NCI-H1092 treated with DMSO at 0.1 percent for 48 hours (cell line): ENCODE data around the gene RHBDD1.

Experiments used
- DNase-seq: peaks from one replicate; lab custom pipeline; 2025; lab: John Stamatoyannopoulos, UW

Gene RHBDD1

DNA sequence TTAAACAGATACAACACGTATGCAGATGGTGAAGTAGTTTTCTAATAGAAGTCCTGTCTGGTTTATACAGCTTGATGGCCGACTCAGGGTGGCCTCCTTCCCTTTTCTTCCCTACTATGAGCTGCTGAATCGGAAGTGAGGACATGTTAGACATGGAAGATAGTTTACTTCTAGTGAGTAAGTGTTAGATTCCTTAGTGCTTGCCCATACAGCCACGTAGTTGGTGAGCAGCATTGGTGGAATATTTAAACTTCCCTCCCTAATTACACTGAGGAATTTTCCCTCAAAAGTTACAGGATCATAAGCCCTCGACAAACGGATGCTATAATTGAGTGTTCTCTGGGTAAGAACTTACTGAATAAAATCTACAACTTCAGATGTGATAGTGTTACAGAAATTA, 52.1 kb downstream of the RHBDD1 start:
- no peak for DNase-seq

DNA sequence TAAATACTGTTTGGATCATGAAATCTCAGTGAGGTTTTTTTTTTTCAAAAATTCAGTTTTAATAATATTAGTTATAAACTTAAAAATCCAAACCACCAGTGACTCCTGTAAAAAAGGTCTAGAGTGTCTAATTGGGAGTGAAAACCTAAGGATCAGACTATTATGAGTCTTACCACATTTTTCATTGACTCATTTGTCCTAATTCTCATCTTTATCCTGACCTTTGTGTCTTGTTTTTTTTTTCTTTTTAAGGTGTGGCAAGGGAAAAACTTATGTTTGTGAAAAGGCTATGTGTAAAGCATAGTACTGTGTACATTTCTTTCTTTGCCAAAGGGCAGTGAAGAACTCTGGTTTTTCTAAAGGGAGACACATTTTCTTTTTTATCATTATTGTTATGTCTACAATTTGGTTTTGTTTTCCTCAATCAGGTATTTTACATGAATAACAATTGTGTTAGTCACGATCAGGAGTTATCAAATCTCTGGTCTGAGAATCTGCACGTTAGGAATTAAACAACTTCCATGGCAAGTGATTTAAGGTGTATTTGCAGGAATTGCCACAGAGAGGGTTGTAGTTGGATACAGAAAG, 52.6 kb downstream of the RHBDD1 start:
- no peak for DNase-seq

DNA sequence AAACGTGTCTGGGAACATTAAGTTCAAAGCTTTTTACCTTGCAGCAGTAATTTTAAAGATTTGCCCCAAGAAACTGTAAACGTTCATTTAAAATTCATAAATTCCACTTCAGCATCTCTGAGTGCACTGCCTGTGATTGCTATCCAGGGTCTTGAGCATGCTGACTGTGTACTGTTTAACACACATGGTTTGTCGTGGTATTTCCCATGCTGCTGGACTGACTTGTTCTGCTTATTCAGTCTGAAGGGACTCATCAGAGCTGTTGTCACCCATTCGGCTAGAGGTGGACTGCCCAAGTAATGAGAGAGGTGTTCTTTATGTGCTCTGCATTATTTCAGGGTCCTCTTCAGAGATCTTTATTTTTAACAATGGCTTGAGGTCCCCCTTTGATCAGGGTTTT, 53.1 kb downstream of the RHBDD1 start:
- DNase-seq: no peak

DNA sequence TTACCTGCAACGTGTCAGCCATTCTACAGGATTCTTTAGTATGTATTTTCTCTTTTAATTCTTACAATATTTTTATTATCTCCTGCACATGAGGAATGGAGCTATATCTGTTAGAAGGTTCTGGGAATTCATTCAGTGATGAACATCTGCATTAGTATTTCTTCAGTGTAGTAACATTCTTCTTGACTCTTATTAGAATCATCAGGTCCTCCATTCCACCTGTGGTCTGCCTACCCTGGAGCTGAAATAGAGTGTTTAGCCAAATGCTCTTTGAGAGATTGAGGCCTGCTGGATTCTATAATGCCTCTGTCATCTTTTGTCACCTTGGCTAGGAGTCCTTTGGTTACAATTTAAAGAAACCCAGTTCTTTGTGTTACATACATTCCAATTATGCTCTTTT, 54.4 kb downstream of the RHBDD1 start:
- no peak for DNase-seq

DNA sequence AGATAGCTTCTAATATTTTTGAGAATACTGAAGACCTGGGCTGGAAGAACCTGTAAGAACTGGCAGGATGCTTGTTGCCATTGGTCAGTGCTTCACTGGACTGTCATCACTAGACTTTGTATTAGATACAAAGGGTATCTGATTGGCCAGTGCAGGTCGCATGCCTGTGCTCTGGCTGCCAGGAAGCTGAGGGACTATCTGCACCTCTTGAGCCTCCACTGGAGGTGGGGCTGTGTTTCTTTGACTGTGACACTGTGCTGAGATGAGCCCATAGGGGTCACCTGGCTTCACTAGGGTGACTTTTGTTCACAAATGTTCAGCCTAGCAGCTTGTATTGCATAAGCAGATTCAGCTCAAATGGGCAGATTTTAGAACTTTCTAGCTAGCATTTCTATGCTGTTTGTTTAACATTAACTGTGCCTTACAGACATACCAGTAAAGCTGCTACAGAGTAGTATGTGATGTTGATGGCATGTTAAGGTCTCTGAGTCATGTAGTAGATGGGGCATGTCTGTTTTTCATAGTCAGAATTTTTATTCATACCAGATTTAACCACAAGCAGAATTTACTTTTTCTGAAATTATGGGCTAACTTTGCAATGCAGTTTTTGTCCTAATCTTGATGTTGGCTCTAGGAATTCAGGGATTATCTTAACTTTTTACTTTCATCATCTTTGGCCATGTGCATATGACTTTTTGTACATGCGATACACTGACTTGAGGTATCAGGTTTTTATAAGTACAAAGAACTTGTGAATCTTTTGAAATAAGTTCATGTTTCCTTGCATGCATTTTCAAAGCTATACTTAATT, 56.1 kb downstream of the RHBDD1 start:
- DNase-seq: no peak

DNA sequence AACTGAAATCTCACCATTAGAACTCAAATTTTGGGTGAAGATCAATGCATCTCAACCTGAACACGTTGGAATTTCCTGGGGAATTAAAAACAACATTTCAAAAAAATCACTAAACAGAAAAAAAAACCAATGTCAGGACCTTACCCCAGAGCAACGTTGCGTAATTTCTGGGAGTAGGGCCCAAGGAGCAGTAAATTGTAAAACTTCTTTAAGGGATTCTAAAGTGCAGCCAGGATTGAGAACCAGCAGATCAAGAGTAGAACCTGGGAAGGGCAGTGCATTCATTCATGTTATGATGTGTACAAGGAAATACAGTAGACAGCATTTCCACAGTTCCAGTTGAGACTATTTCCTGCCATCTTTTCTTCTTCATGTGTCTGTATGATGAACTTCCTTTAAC, 56.9 kb downstream of the RHBDD1 start:
- no peak for DNase-seq

DNA sequence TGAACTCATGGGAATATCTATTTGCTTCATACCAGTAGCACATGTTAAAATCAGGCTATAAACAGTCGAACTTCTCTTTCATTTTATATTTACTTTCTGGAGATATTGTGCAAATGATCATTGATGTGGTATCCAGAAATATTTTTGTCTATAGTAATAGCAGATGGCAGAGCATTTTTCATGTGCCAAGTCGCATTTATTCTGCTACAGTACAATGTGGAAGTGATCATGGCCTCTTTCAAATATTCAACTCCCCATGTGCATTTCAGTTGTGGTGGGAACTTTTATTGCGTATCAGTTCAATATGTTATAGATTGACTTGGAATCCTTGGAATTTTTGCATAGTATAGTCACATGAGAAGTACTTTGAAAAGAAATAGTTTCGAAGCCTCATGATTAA, 57.4 kb downstream of the RHBDD1 start:
- no peak for DNase-seq

DNA sequence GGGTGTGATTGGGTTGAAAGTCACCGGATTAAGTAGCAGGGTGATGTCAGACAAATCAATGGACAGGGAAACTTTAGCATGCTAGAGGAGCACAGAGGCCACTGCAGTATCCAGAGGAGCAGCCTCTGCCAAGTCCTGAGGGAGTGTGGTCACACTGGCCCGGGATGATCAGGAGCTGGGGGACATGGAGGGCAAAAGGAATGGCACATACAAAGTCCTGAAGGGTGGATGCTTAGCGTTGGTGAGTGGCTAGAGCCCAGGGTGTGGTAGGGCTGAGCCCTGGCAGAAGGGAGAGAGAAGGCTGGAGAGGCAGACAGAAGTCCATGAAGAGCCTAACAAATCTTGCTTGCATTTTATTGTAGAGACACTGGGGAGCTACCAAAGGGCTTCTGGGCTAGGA, 58.9 kb downstream of the RHBDD1 start:
- no peak for DNase-seq

DNA sequence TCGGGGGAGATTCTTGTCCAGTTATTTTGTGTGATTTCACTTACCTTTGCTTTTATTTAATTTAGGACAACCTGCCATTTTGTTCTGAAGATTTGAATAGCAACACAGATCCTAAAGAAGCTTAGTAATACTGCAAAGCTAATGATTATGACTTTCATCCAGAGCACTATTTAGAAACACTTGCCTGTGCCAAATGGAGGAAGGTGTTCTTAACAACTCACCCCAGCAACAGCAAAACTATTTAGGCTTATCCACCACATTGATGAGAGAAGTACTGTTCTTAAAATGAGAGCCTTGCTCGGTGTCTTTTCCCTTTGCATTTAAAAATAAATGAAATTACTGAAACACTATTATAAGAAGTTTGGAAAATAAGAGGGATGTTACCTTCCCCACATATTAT, 59.7 kb downstream of the RHBDD1 start:
- DNase-seq: no peak

DNA sequence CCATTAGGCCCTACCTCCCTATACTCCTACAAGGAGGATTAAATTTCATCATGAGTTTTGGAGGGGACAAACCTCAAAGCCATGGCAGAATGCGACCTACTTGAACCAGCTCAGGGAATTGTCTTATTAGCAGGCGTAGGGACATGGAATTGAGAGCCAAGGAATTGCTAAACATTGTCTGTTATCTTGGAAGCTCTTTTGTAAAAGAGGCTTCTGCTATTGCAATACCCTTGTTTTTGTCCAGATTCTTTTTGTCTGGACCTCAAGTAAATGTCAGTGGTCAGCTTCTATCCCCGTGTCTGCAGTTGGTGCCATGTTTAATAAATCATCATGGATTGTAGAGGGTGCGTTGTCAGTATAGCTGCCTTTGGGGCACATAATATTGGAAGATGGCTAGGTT, 62.3 kb downstream of the RHBDD1 start:
- no peak for DNase-seq

DNA sequence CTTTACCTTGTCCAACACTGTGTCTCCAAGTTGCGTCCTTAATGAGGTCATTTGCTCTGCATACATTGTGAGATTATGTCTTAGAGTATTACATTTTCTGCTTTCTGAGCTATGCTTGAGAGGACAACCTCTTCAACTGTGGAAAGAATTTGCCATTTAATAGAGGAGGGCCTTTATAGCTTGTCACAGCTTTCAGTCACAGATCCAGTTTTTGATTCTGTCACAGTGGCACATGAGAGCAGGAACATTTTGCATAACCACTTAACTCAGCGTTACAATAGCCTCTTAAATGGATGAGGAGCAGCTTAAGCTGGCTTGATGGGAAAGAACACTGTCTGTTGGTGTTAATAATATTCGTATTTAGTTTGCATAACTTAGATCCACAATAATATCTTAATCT, 63.0 kb downstream of the RHBDD1 start:
- DNase-seq: no peak

DNA sequence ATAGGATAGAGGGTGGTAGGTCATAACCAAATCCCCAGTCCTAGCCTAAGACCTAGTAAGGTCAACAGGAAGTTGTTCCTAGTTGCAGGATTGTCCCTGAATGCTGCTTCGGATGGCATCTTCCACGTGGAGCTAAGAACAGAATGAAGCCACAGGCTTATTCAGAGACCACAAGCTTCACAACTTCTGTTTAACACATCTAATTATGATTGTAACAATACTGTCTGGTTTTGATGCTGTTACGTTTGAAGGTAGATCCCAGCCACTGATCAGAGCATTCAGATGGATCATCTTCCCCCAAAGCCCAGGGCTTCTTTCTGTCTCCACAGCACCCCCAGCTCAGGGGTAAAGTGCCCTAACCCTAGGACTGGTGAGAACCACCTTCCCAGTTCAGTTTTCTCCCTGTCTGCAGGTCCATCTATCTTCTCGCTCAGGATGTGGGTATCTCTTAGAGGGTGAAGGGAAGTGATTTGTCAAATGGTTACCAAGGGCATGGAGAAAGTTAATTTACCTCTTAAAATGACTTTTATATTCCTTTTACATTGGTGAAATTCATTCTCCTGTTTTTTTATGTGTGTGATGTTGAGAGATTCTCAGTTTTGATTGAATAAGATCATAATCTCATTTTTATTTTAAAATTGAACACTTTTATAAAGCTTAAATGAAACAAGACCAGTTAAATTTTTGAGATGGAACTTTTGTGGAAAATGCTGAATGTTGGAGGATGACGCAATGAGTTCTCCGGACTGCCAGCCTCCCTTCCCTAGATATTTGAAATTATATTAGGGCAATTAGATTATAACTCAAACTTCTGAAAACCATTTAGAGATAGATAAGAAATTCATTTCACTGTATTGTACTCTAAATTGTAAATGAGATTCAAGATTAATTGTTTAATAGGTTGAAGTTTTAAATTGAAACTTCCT, 66.5 kb downstream of the RHBDD1 start:
- DNase-seq: no peak

DNA sequence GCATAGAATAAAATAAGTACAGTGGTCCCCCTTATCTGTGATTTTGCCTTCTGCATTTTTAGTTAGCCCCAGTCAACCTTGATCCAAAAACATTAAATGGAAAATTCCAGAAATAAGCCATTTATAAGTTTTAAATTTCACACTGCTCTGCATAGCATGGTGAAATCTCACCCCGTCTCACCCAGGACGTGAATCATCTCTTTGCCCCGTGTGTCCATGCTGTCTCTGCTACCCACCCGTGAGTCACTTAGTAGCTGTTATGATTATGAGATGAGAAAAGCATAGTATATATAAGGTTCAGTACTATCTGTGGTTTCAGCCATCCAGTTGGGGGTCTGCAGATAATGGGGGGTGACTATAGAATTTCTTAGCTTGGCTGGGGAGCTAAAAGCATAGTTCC, 67.3 kb downstream of the RHBDD1 start:
- no peak for DNase-seq

DNA sequence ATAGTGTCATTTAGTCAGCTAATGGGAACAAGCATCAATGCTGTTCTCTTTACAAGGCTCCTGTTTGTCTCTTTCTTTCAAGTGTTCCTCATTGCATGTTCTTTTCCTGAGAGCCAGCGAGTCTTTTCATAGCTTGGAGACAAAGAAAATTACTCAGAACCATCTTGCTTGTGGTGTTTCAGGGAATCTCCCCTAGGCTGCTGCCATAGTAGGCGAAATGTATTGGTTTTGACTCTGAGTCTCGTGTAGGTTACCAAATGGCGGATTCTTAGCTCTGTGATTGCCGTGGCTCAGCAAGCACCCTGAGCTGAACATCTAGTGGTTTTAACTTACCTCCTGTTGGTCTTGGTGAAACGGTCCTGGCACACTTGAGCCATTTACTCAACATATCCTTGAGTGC, 68.7 kb downstream of the RHBDD1 start:
- no peak for DNase-seq

DNA sequence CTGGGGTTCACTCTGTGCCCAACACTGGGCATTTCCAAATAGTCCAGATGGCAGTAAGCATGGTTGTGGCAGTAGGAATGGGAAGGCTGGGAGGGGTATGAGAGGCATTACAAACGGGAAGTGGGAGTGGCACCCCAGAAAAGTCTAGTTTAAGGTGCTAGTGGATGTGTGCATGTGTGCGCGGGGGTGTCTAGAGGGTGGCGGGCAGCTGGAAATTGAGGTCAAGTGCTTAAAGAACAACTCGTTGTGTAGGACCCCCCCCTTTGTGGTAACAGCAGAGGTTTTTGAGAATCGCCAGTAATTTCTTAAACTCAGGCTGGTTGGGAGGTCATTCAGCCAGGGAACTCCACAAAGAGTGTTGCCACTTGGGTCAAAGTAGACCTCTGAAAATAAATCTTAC, 69.9 kb downstream of the RHBDD1 start:
- DNase-seq: no peak

DNA sequence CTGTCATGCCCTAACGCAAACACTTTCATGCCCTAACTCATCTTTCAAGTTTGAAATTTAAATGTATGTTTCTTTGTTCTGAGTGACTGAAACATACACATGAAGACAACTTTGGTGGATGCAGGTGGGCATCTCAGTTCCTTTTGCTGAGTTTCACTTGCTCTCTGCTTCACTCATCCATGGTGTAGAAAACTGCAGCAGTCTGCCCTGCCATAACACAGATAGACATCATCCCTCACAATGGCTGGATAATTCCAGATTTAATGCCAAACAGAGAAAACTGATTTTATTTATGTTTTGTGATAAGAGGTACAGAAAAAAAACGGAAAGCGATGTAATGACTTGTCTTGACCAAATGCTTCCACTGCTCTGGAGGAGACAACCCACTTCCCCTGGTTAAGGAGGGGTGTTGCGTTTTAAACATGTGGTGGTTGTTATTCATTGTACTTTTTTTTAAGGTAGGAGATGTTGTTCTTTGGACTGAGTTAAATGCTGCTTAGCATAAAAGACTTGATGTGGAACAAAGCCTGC, 70.4 kb downstream of the RHBDD1 start:
- DNase-seq: no peak

DNA sequence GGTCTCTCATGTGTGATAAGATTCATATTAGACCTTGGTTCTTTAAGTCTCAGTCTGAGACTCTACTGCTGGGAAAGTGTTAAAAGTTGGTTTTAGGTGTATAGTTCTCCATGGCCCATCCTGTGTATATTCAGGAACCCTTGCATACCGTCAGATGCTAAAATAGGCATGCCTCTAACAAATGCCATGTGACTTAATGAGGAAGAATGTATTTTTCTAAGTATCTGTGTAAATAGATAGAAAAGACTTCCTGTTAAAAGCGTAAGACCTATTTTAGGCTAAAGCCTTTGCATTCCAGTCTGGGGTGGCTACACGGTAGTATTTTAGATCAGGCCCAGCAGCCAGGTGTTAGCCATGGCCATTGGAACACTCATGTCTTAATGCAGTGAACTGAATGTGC, 73.3 kb downstream of the RHBDD1 start:
- no peak for DNase-seq

DNA sequence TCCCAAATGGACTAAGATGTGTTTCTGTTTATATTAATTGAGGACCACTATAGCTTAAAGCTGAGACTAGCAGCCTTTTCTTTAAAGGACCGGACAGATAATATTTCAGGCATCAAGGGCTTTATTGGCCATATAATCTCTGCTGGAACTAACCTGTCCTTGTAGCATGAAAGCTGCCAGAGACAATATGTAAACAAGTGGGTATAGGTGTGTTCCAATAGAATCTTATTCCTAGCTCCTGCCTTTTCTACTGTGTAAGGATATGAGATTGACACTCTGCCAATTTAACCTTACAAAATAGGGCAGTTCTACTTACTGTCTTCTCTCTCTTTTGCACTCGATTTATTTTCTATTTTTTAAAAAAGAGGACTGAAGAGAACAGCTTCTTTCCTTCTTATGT, 74.0 kb downstream of the RHBDD1 start:
- no peak for DNase-seq

DNA sequence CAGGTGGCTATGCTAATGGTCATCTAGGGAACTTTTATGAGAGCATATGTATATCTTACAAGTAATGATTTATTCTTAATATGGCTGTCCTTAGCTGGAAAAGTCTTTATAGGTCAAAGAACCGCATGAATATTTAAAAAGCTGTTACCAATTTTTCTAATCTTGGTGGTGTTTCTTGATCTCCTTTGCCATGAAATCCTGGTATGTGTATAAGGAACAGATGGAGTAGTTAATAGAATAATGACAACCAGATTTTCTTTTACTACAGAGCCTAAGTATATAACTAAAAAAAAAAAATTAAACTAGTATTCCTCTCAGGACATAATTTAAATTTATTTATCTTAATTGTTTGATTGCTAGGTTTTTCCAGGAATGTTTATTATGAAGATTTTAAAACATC, 74.5 kb downstream of the RHBDD1 start:
- DNase-seq: no peak

DNA sequence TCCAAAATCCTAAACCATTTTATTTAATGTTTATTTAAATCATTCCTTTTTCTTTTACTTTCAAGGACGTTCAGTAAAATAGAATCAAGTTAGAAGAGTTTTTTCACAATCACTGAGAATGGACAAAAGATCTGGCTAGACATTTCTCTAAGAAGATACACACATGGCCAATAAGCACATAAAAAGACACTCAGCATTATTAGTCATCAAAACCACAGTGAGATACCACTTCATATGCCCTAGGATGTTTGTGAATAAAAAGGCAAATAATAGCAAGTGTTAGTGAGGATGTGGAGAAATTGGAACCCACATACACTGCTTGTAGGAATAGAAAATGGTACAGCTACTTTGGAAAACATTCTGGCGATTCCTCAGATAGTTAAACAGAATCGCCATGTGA, 76.1 kb downstream of the RHBDD1 start:
- no peak for DNase-seq

DNA sequence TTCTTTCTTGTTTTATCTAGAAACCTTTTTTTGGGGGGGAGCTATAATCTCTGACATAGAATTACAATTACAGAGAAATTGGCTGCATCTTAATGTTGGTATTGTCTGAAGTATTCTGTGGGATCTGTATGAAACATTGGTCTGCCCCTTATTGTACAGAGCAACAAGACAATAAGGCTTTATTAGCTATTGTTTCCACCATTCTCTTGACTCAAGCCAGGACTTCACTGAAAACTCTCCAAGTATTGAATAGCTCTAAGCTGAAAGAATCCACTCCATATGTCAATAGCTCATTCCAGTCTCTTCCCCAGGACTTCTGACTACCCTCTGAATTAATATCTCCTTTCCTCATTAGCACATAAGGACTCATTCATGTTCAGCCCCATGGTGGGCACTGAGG, 77.8 kb downstream of the RHBDD1 start:
- DNase-seq: no peak

DNA sequence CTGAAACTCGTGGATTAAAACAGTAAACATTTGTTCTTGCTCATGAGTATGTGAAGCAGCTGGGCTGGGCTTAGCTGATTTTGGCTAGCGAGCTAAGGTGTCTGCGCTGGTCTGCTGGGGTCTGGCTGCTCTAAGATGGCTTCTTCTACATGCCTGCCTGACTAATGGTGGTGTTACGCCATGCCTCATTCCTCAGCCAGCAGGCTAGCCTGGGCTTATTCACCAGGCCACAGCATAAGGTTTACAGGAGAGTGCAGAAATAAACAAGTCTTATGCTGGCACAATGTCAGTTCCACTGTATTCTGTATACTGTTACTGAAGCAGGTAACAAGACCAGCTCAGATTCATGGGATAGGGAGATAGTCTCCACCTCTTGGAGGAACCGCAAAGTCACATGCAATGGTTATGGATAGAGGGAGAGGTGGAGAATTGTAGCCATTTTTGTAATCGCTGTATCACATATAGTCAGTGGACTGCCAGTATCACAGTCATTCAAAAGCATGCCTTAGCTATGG, 80.0 kb downstream of the RHBDD1 start:
- no peak for DNase-seq

DNA sequence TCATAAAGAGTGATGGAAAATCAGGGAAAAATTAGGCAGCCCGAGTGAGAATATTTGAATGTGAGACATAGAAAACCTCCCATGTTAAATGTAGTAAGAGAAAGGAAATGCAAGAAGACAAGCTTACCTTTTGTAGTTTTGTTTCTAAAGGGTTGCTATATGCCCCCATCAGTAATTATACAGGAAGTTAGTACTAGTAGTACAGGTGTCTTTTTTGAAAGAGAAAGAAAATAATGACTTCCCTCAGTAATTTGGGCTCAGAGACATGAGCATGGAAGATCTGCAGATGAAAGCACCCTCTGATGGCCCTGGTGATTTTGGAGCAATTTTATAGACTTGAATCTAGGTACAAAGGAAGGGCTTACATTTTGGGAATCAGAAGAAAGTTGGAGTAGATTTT, 80.8 kb downstream of the RHBDD1 start:
- no peak for DNase-seq
